K562 (cell line): ENCODE measurements around the gene GREB1. TPM values are rescaled to one million over a fixed set of nuclear protein-coding genes. Genes with fewer than 3 reads are reported as not detected.
A peak's percentile ranks its signal among the peaks of the same experiment; 100 is the strongest.

Experiments
- ATAC-seq: fragments of 200-7000 bp; cut with Tn5 transposase; 3 replicates; pipeline ENCODE4 v1.9.1; 2020; ENCODE audit warnings: moderate library complexity
- BruUV-seq: library from RNA; stranded (reverse); fragments of 400-500 nt; replicated peaks from 2 replicates; lab custom pipeline; 2021; lab: Mats Ljungman, UMichigan
- CTCF ChIA-PET: fragments of 300-600 bp; formaldehyde crosslinking; extraction: SDS; loops from one replicate; lab custom pipeline; 2021; ENCODE audit warnings: low intra/inter-chr PET ratio; lab: Yijun Ruan, JAX
- POLR2A ChIA-PET: fragments of 300-600, 350-650 bp; sonication (Branson Sonifier 250); formaldehyde crosslinking; extraction: SDS; loops from one replicate; lab custom pipeline; 2021; ENCODE audit warnings: antibody characterized with exemption, inconsistent platforms; lab: Yijun Ruan, JAX
- DNase-seq, 4 experiments: peaks; one replicate each; pipeline versions ENCODE4 v3.0.0 to v3.0.0-alpha.2; 2011 to 2018; ENCODE audit warnings: low spot score in 3 of 4, mixed read lengths in 3 of 4; ENCODE audit errors: extremely low read depth in 1 of 4
- FAIRE-seq: peaks from 2 replicates; lab custom pipeline; 2011; peaks lifted over from hg19 to GRCh38; lab: Jason Lieb, UNC
- H2AFZ ChIP-seq: 2 replicates; pipeline ENCODE4 v1.6.0; 2011; ENCODE audit warnings: low read depth, low read length, control low read depth, inconsistent platforms
- H3K27ac ChIP-seq: fragments of 200-600 bp; 3 replicates; pipeline ENCODE4 v1.8.0; 2011; ENCODE audit warnings: low read depth, mild to moderate bottlenecking, control low read depth, inconsistent platforms, low read length, moderate library complexity, mixed read lengths; ENCODE audit errors: extremely low read depth
- H3K27me3 ChIP-seq, 2 experiments: fragments of 300-600 bp in 1 of 2; 2 replicates in 1 of 2; 3 replicates in 1 of 2; pipeline versions ENCODE4 v1.6.0 to v1.8.0; 2011; ENCODE audit warnings: inconsistent platforms in 2 of 2, low read length in 2 of 2, mild to moderate bottlenecking in 1 of 2, mixed read lengths in 1 of 2, moderate library complexity in 1 of 2; ENCODE audit not compliant: control insufficient read depth in 2 of 2, insufficient read depth in 2 of 2
- H3K36me3 ChIP-seq: fragments of 300-600 bp; 3 replicates; pipeline ENCODE4 v1.8.0; 2011; ENCODE audit warnings: mild to moderate bottlenecking, low read length, inconsistent platforms; ENCODE audit not compliant: control insufficient read depth, insufficient read depth
- H3K4me1 ChIP-seq, 2 experiments: fragments of 200-600 bp in 1 of 2; replicated peaks in 1 of 2; 2 replicates in 1 of 2; 3 replicates in 1 of 2; pipeline versions ENCODE4 v1.5.1 to v1.8.0; 2011; ENCODE audit warnings: inconsistent platforms in 2 of 2, low read length in 2 of 2, mild to moderate bottlenecking in 1 of 2, mixed read lengths in 1 of 2, moderate library complexity in 1 of 2; ENCODE audit not compliant: control insufficient read depth in 2 of 2, insufficient read depth in 2 of 2
- H3K4me2 ChIP-seq: 2 replicates; pipeline ENCODE4 v1.6.1; 2011; ENCODE audit warnings: low read length, control low read depth, inconsistent platforms, mixed read lengths; ENCODE audit not compliant: insufficient read depth
- H3K4me3 ChIP-seq: fragments of 200-600 bp; sonication (generic), shearing (Covaris generic); 2 replicates; pipeline ENCODE4 v1.5.1; 2016; ENCODE audit warnings: control low read depth, inconsistent platforms
- H3K79me2 ChIP-seq: fragments of 200-600 bp; 3 replicates; pipeline ENCODE4 v1.8.0; 2011; ENCODE audit warnings: low read length, inconsistent platforms; ENCODE audit not compliant: control insufficient read depth, insufficient read depth
- H3K9ac ChIP-seq, 2 experiments: 2 replicates each; pipeline versions ENCODE4 v1.6.0 to v1.6.1; 2011; ENCODE audit warnings: low read depth in 2 of 2, low read length in 2 of 2, control low read depth in 1 of 2, inconsistent platforms in 1 of 2, mild to moderate bottlenecking in 1 of 2, mixed read lengths in 1 of 2; ENCODE audit not compliant: insufficient read depth in 1 of 2
- H3K9me1 ChIP-seq: one replicate; pipeline ENCODE4 v1.6.0; 2011; ENCODE audit warnings: inconsistent platforms, mild to moderate bottlenecking, low read length, moderate library complexity; ENCODE audit not compliant: control insufficient read depth, insufficient read depth
- H3K9me3 ChIP-seq: replicated peaks from 2 replicates; pipeline ENCODE4 v1.5.1; 2011; ENCODE audit warnings: low read depth, low read length, inconsistent platforms; ENCODE audit not compliant: control insufficient read depth, insufficient read depth
- H4K20me1 ChIP-seq: replicated peaks from 2 replicates; pipeline ENCODE4 v1.6.1; 2011; ENCODE audit warnings: low read length, inconsistent platforms, mixed read lengths; ENCODE audit not compliant: control insufficient read depth, insufficient read depth
- HDAC1 ChIP-seq, 2 experiments: fragments of 450-650 bp; IDR thresholded peaks; 2 replicates each; pipeline ENCODE4 v1.6.1; 2016 to 2017; ENCODE audit warnings: inconsistent platforms in 1 of 2, mild to moderate bottlenecking in 1 of 2, moderate library complexity in 1 of 2
- MEIS2 ChIP-seq: fragments of 450-650 bp; IDR thresholded peaks from 2 replicates; pipeline ENCODE4 v1.6.1; 2014; ENCODE audit warnings: mild to moderate bottlenecking; ENCODE audit not compliant: partially characterized antibody
- SFPQ ChIP-seq: fragments of 200-400 bp; formaldehyde crosslinking; IDR thresholded peaks from 2 replicates; pipeline ENCODE4 v1.6.1; 2017; ENCODE audit warnings: mild to moderate bottlenecking, low read depth, low read length, moderate library complexity
- SMAD4 ChIP-seq: fragments of 250-450 bp; sonication (Bioruptor Pico); conservative IDR thresholded peaks from 2 replicates; pipeline ENCODE4 v1.8.0; 2021; ENCODE audit warnings: inconsistent platforms, mild to moderate bottlenecking, moderate library complexity
- STAT5B ChIP-seq: fragments of 250-450 bp; sonication (Bioruptor Pico); IDR thresholded peaks from 2 replicates; pipeline ENCODE4 v1.8.0; 2021; ENCODE audit warnings: mild to moderate bottlenecking, inconsistent platforms
- TAL1 ChIP-seq: fragments of 450-650 bp; IDR thresholded peaks from 2 replicates; pipeline ENCODE4 v1.6.1; 2016; ENCODE audit warnings: mild to moderate bottlenecking
- ZNF282 ChIP-seq: sonication (generic); formaldehyde crosslinking; IDR thresholded peaks from 2 replicates; pipeline ENCODE4 v1.8.1; 2023; ENCODE audit warnings: missing genetic modification reagents
- ZNF740 ChIP-seq, 3 experiments: fragments of 200-800 bp in 1 of 3; sonication (Bioruptor generic) in 1 of 3; sonication (generic) in 1 of 3; formaldehyde crosslinking in 1 of 3; IDR thresholded peaks; 2 replicates each; pipeline versions ENCODE4 v1.6.1 to v1.8.0; 2016 to 2022; ENCODE audit warnings: mild to moderate bottlenecking in 2 of 3, missing compliant biosample characterization in 2 of 3, missing genetic modification characterization in 2 of 3, missing genetic modification reagents in 1 of 3
- ZZZ3 ChIP-seq: fragments of 450-650 bp; IDR thresholded peaks from 2 replicates; pipeline ENCODE4 v1.6.1; 2016; ENCODE audit warnings: antibody characterized with exemption, mild to moderate bottlenecking, moderate library complexity
- WGBS: fragments of 100-300 bp; shearing (Covaris generic); methylation state at CpG from one replicate; pipeline ENCODE4 v1.1.6; 2016; ENCODE audit warnings: low coverage, mixed read lengths; ENCODE audit not compliant: insufficient coverage; ENCODE audit errors: missing lambda C conversion rate; 5-methylcytosine and 5-hydroxymethylcytosine counted together
- in situ Hi-C: fragments of 300-500 bp; cut with MboI; formaldehyde crosslinking; loops from 4 replicates; pipeline ENCODE4 v1.15.0; 2018; ENCODE audit warnings: inconsistent platforms, mixed read lengths
- intact Hi-C: fragments of 100-400 bp; cut with micrococcal nuclease; formaldehyde crosslinking; loops from 2 replicates; pipeline ENCODE4 v1.14.2; 2022
- polyA plus RNA-seq, 8 experiments: library from polyadenylated mRNA; depleted of rRNA in 4 of 8; stranded (reverse) in 5 of 8; unstranded in 3 of 8; fragments of >200 nt; fragmentation: Nextera tagmentation in 2 of 8; fragmentation: Illumina TruSeq in 1 of 8; extraction: Ambion mirVana in 2 of 8; extraction: Trizol in 1 of 8; gene quantifications; 2 replicates each; pipeline versions ENCODE4 v1.2.1 to v1.2.3, GENCODE V29; 2011 to 2014; ENCODE audit warnings: inconsistent platforms in 1 of 8, missing spikeins in 1 of 8
- total RNA-seq, 7 experiments: library from RNA; depleted of rRNA in 6 of 7; stranded (reverse); fragments of >200 nt in 6 of 7; fragmentation: Illumina TruSeq in 2 of 7; extraction: Trizol in 2 of 7; gene quantifications; 2 replicates each; pipeline versions ENCODE4 v1.2.1 to v1.2.3, GENCODE V29; 2011 to 2021; ENCODE audit warnings: low replicate concordance in 1 of 7

GREB1 gene
- total and polyA plus RNA-seq, 9 of the 15 experiments (the other 6 are each of a cell fraction or from before 2014, with no cell fraction given): 0.04 to 0.86 (median 0.10) TPM; not detected in 1

- no peak for TF ChIP-seq SFPQ
- TF ChIP-seq STAT5B (CRISPR knock-in tag): no peak
- TF ChIP-seq SMAD4 (CRISPR knock-in tag): no peak
- no peak for TF ChIP-seq TAL1
- TF ChIP-seq HDAC1 (IDR thresholded peaks at IDR 0.05): no peak
- TF ChIP-seq ZNF282 (CRISPR knock-in tag): no peak
- no peak for TF ChIP-seq ZNF740 (CRISPR knock-in tag; IDR thresholded peaks at IDR 0.05)
- TF ChIP-seq ZNF740 (tag; IDR thresholded peaks at IDR 0.05): no peak
- TF ChIP-seq, all 486 proteins: peak for 0
Measured at GRCh38 chr2:11622611-11623010, 88.8 kb downstream of the GREB1 start (continued).

GRCh38 chr2:11624893-11625292 is 91.0 kb downstream of the GREB1 start:
- Histone ChIP-seq H3K4me3 (no peak overlapping the region), H3K4me1 (no peaks in the 10 kb centered on the region), H3K9me3 (peaks cover 2% of the 10 kb centered on the region), H3K36me3 (no peaks in the 10 kb centered on the region), H2AFZ (no peak overlapping the region), H3K9ac (no peak overlapping the region), H3K79me2 (no peaks in the 10 kb centered on the region), H3K27ac (no peak overlapping the region), H4K20me1 (no peaks in the 10 kb centered on the region), H3K4me2 (no peak overlapping the region), H3K27me3 (peaks cover 39 to 85% of the 10 kb centered on the region in 2 experiments), H3K9me1 (no peaks in the 10 kb centered on the region)
- no TSS peak for BruUV-seq
- WGBS: 1% methylated on average over 10 of the region's 10 CpGs
- in situ Hi-C loops (no loop called here), intact Hi-C loops (no loop called here)
- ChIA-PET POLR2A (interaction anchor here (0.7 kb wide), 1 partner anchor 11 kb away, joined by 3 read pairs; no protein-coding TSS in a partner anchor), CTCF (no interaction called here)
- ATAC-seq (no peak), DNase-seq (no peak), FAIRE-seq (no peak)
- peak; percentile 44 for TF ChIP-seq MEIS2
- no peak for TF ChIP-seq ZZZ3
